ENCODE measurements around the gene LIM2.

- no peak for TF ChIP-seq CTCF (IDR thresholded peaks at IDR 0.05)
- TF ChIP-seq POLR2AphosphoS5 (IDR thresholded peaks at IDR 0.05; ENCODE audit: insufficient read depth in 1 of 2, low read depth in 1 of 2): peak; percentile 39 to 52
- peak in 1 of 2 donors; percentile 60 for TF ChIP-seq POLR2A (IDR thresholded peaks at IDR 0.05)
Measured at GRCh38 chr19:51339687-51340656, 47.8 kb downstream of the LIM2 start.

Measured in vagina (tissue), 2 donors.